Measurements from ENCODE around the gene PIK3CG. TPM values are rescaled to one million over a fixed set of nuclear protein-coding genes. Genes with fewer than 3 reads are reported as not detected.

The PIK3CG gene
- total and polyA plus RNA-seq, 9 donors = 0.31 to 4.9 (median 2.3) TPM

GRCh38 chr7:106890952-106891351 is 25.9 kb downstream of the PIK3CG start:
- DNase-seq = no peak
- TF ChIP-seq CTCF (IDR thresholded peaks at IDR 0.05) = no peak
- no peak for TF ChIP-seq POLR2A (IDR thresholded peaks at IDR 0.05)
- TF ChIP-seq EP300 (IDR thresholded peaks at IDR 0.05) = no peak
- peaks cover 2% of the 10 kb centered on the region for H3K4me1 ChIP-seq (ENCODE audit: insufficient read depth)
- H3K36me3 ChIP-seq = no peaks in the 10 kb centered on the region
- H3K4me3 ChIP-seq = no peak overlapping the region
- H3K27me3 ChIP-seq = no peaks in the 10 kb centered on the region
- no peaks in the 10 kb centered on the region for H3K9me3 ChIP-seq
- no peak overlapping the region for H3K27ac ChIP-seq
- WGBS, 3 donors = 90 to 97% (median 91%) methylated on average over 2 of the region's 2 CpGs
- intact Hi-C loops (cut with DNase I) = no loop called here

GRCh38 chr7:106891548-106892410 is 26.7 kb downstream of the PIK3CG start:
- Histone ChIP-seq H3K9me3 (no peaks in the 10 kb centered on the region), H3K27me3 (no peaks in the 10 kb centered on the region), H3K4me3 (no peak overlapping the region), H3K27ac (no peak overlapping the region), H3K4me1 (ENCODE audit: insufficient read depth) (peaks cover 2% of the 10 kb centered on the region), H3K36me3 (no peaks in the 10 kb centered on the region)
- DNase-seq = no peak
- intact Hi-C loops (cut with DNase I) = no loop called here
- TF ChIP-seq EP300 (IDR thresholded peaks at IDR 0.05) = no peak
- no peak for TF ChIP-seq CTCF (IDR thresholded peaks at IDR 0.05)
- TF ChIP-seq POLR2A (IDR thresholded peaks at IDR 0.05) = no peak
- 71 to 78% (median 71%) methylated on average over 8 of the region's 8 CpGs for WGBS, 3 donors

GRCh38 chr7:106893591-106893990 is 28.5 kb downstream of the PIK3CG start:
- no peak overlapping the region for H3K4me3 ChIP-seq
- intact Hi-C loops (cut with DNase I) = no loop called here
- DNase-seq = no peak
- no peaks in the 10 kb centered on the region for H3K27me3 ChIP-seq
- no peak for TF ChIP-seq CTCF (IDR thresholded peaks at IDR 0.05)
- no peak for TF ChIP-seq EP300 (IDR thresholded peaks at IDR 0.05)
- no peak for TF ChIP-seq POLR2A (IDR thresholded peaks at IDR 0.05)
- H3K9me3 ChIP-seq = no peaks in the 10 kb centered on the region
- no peak overlapping the region for H3K27ac ChIP-seq
- WGBS, 3 donors = 94 to 95% (median 95%) methylated on average over 2 of the region's 2 CpGs
- peaks cover 2% of the 10 kb centered on the region for H3K4me1 ChIP-seq (ENCODE audit: insufficient read depth)
- no peaks in the 10 kb centered on the region for H3K36me3 ChIP-seq

- peak overlapping the region in 1 of 2 donors; percentile 39 for H3K27ac ChIP-seq
- no peak overlapping the region for H3K4me3 ChIP-seq
- H3K36me3 ChIP-seq = no peaks in the 10 kb centered on the region
- no peaks in the 10 kb centered on the region for H3K27me3 ChIP-seq
- intact Hi-C loops (cut with DNase I) = no loop called here
- H3K4me1 ChIP-seq (ENCODE audit: insufficient read depth) = peaks cover 2% of the 10 kb centered on the region
- DNase-seq = peak in 3 of 5 donors; percentile 17 to 36 (median 27)
- TF ChIP-seq CTCF (IDR thresholded peaks at IDR 0.05) (no peak), POLR2A (IDR thresholded peaks at IDR 0.05) (no peak), EP300 (IDR thresholded peaks at IDR 0.05) (no peak)
- 67 to 79% (median 70%) methylated on average over 4 of the region's 4 CpGs for WGBS, 3 donors
- H3K9me3 ChIP-seq = no peaks in the 10 kb centered on the region
These were observed 30.3 kb downstream of the PIK3CG start for GRCh38 chr7:106895246-106895864.
